ENCODE measurements around the gene RAD54L.

DNA sequence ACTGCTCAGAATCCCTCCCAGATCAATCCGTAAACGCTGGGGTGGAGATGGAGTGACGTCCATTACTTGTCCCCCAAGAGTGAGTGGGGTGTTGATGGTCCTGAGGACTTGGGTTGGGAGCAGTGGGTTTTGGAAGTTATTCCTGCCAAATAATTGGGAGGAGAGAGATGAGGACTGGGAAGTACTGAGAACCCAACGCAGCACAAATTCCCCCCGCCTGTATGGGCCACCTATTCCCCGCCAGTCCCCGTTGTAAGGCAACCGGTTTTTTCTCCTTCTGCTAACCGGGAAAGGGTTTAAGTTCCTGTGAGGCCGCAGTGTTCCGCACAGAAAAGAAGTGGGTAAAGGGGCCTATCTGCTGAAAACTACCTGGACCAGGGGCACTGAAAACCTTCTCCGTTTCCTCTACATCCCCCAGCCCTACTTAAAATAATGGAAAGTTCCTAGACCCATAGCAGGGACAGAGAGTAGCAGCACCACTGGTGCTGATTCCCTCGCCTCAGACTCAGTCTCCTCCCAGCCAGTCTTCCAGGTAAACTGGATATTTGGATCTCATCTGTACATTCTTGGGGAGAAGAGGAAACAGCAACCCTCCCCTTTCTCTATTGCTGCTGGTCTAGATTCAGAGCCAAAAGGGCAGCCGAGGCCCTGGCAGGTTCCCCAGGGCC lies 43.7 kb upstream of the RAD54L start:
- TF ChIP-seq, protein P1, sequence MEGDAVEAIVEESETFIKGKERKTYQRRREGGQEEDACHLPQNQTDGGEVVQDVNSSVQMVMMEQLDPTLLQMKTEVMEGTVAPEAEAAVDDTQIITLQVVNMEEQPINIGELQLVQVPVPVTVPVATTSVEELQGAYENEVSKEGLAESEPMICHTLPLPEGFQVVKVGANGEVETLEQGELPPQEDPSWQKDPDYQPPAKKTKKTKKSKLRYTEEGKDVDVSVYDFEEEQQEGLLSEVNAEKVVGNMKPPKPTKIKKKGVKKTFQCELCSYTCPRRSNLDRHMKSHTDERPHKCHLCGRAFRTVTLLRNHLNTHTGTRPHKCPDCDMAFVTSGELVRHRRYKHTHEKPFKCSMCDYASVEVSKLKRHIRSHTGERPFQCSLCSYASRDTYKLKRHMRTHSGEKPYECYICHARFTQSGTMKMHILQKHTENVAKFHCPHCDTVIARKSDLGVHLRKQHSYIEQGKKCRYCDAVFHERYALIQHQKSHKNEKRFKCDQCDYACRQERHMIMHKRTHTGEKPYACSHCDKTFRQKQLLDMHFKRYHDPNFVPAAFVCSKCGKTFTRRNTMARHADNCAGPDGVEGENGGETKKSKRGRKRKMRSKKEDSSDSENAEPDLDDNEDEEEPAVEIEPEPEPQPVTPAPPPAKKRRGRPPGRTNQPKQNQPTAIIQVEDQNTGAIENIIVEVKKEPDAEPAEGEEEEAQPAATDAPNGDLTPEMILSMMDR (IDR thresholded peaks at IDR 0.05), result no peak
- TF ChIP-seq POLR2AphosphoS5 (IDR thresholded peaks at IDR 0.05), result no peak

Measured in breast epithelium (tissue), 3 donors.